ENCODE results near the gene GPSM1. TPM values are rescaled to one million over a fixed set of nuclear protein-coding genes. Genes with fewer than 3 reads are reported as not detected.

Gene GPSM1
- total and polyA plus RNA-seq, 9 of the 15 experiments (the other 6 are each of a cell fraction or from before 2014, with no cell fraction given): 0.04 to 14.2 (median 3.1) TPM

DNA sequence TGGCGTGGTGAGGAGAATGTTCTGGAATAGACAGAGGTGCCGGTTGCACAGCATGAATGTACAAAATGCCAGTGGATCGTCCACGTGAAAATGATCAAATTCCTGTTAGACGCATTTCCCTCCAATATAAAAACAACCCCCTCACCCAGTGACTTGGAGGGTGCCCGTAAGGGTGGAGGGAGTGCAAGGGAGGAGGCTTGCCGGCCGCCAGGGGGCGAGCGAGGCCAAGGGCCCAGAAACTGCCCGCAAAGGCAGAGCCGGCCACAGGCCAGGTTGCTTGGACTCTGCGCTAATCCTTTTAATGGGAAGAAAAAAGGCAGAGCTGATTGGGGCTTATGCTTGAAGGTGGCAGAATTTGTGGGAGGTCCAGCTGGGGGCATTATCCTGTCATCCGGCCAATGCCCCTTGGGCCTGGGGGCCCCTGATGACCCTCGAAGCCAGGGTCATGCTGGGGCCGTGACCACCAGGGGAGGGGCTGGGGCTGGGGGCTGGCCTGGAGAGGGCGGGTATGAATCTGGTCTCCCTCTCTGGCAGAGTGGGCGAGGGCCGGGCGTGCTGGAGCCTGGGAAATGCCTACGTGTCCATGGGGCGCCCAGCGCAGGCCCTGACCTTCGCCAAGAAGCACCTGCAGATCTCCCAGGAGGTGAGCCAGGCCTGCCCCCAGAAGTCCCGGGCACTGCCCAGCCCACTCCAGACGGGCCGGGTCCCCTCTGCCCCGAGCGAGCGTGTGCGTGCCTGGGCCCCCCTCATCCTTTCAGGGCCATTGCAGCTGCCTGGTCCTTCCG lies 12.0 kb downstream of the GPSM1 start (continued):
- 0 out of 4 replicates have a peak, but pooled peaks of 1 of the 2 experiments have one; percentile 14 for TF ChIP-seq RCOR1 (IDR thresholded peaks at IDR 0.05; ENCODE audit: borderline replicate concordance in 1 of 2, low read depth in 2 of 2, low read length in 2 of 2)
- no peak for TF ChIP-seq TCF3 (CRISPR knock-in tag; IDR thresholded peaks at IDR 0.05)
- TF ChIP-seq, protein P1, sequence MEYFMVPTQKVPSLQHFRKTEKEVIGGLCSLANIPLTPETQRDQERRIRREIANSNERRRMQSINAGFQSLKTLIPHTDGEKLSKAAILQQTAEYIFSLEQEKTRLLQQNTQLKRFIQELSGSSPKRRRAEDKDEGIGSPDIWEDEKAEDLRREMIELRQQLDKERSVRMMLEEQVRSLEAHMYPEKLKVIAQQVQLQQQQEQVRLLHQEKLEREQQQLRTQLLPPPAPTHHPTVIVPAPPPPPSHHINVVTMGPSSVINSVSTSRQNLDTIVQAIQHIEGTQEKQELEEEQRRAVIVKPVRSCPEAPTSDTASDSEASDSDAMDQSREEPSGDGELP (CRISPR knock-in tag; IDR thresholded peaks at IDR 0.05; ENCODE audit: borderline replicate concordance): peak; percentile 63; the same call in 1 of the 2 replicates
- no peak for TF ChIP-seq NRF1 (conservative IDR thresholded peaks at IDR 0.05 in 1 of 2, IDR thresholded peaks at IDR 0.05 in 1 of 2)
- no peak for TF ChIP-seq SMAD2 (IDR thresholded peaks at IDR 0.05; ENCODE audit: low read depth, low read length)
- TF ChIP-seq TAF7 (tag; IDR thresholded peaks at IDR 0.05): no peak
- no peak for TF ChIP-seq THRA (IDR thresholded peaks at IDR 0.05)
- TF ChIP-seq HES1 (IDR thresholded peaks at IDR 0.05; ENCODE audit: low read depth): no peak
- peak; percentile 55 to 67; a peak in 3 of 4 replicates for TF ChIP-seq MAZ (CRISPR knock-in tag; conservative IDR thresholded peaks at IDR 0.05 in 1 of 2, IDR thresholded peaks at IDR 0.05 in 1 of 2)
- no peak for TF ChIP-seq ZNF212 (CRISPR knock-in tag; IDR thresholded peaks at IDR 0.05)
- no peak for TF ChIP-seq TCFL5 (CRISPR knock-in tag; conservative IDR thresholded peaks at IDR 0.05)
- no peak for TF ChIP-seq HDAC8 (tag; IDR thresholded peaks at IDR 0.05)
- TF ChIP-seq FOXK2 (conservative IDR thresholded peaks at IDR 0.05 in 1 of 2, IDR thresholded peaks at IDR 0.05 in 1 of 2; ENCODE audit: low read depth in 2 of 2): no peak
- TF ChIP-seq PHF20 (IDR thresholded peaks at IDR 0.05; ENCODE audit: partially characterized antibody): no peak
- no peak for TF ChIP-seq PHB2 (IDR thresholded peaks at IDR 0.05; ENCODE audit: low read depth)
- no peak for TF ChIP-seq GABPA (tag; conservative IDR thresholded peaks at IDR 0.05; ENCODE audit: low read depth)
- TF ChIP-seq FOXA1 (IDR thresholded peaks at IDR 0.05; ENCODE audit: borderline replicate concordance): no peak
- TF ChIP-seq HDAC6 (IDR thresholded peaks at IDR 0.05; ENCODE audit: low read depth, low read length): no peak
- TF ChIP-seq ZNF146 (CRISPR knock-in tag; IDR thresholded peaks at IDR 0.05; ENCODE audit: unreplicated experiment): no peak

All from K562 (cell line).